HG03558 (cell line): ENCODE measurements around the gene CYTH3.
A peak's percentile ranks its signal among the peaks of the same experiment; 100 is the strongest.
"Not testable (repeated sequence)": the region's sequence is repeated elsewhere in the genome, so short reads cannot be mapped to it uniquely, and the experiment has no call there.

Experiments
- ATAC-seq: cut with Tn5 transposase; IDR thresholded peaks from one replicate; pipeline ENCODE4 v1.9.1; 2021; ENCODE audit warnings: moderate number of reproducible peaks; ENCODE audit not compliant: unreplicated experiment; ENCODE audit errors: extremely low read depth

The CYTH3 gene

DNA sequence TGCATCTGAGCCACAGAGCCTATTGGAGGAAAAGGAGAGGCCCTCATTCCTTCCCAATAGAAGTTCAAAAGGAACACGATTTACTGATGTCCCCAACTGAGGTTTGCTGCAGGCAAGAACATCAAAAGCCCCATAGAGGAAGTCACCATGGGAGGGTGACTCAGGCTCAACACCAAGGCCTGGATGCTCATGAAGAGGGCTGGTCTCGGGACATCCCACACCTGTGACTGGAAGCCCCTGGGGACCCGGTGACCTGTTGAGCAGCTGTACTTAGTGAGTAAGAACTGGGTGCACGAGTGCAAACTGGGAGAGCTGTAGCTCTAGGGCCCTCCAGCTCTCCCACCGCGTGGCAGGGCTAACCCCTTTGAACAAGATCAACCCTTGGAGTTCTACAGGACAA lies 38.0 kb downstream of the CYTH3 start:
- ATAC-seq, result peak; percentile 63

DNA sequence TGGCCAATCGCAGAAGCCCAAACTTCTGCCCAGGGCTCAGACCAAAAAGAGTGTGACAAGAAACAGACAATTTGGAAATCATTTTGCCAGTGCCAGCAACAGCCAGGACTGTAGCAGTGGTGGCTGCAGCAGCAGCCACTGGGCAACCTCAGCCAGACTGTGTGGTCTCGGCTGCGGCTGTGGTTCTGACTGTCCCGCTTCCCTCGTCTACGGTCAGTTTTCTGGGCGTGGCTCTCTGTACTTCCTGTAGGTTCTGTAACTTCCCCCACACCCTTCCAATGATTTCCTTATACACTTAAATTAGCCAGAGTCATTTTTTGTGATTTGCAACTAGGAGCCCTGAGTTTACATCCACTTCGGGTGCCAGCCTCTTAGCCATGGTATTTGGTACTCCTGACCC lies 39.9 kb downstream of the CYTH3 start:
- no peak for ATAC-seq

DNA sequence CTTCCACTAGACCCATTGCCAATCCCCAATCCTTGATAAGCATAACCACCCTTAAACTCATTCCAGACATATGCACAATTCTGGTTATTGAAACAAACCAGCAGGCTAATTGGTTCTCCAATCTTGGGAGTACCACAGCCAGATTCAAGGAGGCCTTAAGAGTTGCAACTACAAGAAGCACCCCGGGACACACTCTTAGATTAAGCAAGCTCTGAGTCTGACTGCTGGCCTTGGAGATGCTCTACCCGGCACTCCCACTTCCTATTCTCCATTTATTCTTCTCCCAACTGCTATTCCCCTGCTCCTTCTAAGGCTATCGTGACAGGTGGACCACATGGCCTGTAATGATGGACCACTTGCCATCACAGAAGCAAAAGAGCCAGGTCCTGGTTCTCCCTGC lies 40.3 kb downstream of the CYTH3 start:
- ATAC-seq, result no peak

DNA sequence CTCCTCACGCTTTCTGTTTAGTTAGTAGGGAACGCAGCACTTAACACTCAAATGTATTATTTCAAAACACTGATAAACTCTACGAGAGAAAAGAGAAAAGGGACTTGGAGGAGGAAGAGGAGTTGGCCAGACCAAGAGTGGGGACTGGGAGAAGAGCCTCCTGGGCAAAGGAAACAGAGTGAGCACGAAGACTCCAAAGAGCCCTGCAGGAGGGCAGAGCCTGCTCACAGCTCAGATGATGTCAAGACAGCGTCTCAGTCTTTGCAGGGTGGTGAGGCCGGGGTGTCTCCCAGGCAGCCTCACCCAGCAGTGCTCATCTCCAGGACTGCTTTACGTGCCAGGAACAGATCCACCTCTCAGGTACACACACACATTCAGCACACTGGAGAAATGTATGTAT lies 41.2 kb downstream of the CYTH3 start:
- ATAC-seq, result no peak

DNA sequence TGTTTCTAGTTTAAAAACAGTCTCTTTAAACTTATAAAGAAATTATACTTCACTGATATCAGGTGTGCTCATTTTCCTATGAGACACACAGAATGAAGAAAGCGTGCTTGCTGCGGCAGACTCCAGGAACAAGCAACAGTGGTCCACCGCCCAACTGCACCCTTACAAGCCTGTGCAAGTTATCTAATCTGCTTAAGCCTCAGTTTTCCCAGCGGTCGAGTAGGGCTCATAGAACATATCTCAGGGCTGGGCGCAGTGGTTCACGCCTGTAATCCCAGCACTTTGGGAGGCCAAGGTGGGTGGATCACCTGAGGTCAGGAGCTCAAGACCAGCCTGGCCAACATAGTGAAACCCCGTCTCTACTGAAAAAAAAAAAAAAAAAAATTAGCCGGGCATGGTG lies 43.1 kb downstream of the CYTH3 start:
- not testable (repeated sequence) for ATAC-seq

DNA sequence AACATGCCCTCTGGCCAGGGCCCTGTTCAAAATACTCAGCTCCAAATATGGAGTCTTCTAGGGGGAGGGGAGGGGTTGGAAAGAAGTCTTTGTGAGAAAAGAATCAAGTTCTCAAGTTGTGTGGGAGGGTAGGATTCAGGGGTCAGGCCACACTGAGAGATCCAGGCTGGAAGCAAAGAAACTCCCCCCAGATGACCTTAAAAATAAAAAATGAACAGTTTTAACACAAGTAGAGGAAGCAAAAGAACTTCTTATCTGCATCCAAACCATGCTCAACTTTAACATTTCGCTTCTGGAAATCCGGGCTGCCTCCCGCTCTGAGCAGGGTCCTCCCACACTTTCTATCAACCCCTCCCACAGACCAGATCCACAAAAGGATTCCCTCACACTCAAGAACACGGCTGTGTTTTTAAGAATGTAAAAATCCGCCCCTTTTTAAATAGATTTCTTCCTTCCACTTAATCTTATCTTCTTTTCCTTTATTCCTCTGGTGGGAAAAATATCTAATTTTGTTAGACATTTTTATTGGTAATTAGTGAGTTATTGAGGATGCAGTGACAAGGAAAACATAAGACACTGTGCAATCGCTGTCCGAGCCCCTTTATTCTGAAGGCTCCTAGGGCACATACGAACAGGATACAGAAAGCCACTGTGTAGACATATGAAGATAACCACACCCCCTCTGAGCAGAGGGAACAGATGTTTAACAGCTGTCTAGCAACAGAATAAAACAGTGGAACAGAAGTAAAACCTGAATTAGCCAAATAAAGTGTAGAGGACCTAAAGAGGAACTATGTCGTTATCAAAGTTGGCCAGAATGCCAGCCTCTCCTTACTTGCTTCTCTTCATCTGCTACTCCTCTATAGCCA lies 43.8 kb downstream of the CYTH3 start:
- ATAC-seq, result peak; percentile 71

DNA sequence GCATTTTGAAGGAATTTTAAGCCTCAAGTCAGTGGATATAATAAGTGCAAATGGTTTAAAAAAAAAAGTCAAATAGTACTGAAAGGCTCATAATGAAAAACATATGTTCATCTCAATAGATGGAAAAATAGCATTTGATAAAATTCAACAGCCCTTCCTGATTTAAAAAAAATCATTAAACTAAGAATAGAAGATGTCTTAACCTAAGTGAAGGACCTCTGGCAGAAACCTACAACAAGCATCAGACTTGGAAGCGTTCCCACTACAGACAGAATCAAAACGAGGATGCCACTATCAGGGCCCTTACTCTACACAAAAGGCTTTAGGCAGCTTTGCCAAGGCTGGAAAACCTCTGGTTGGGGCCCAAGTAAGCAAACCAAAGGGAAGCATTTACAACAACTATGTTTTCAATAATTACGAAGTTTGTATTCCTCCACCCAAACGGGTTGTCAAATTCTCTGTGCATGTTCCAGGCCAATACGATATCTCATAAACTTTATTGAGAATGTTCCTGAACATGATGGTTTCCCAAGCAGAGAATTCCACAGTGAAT lies 45.1 kb downstream of the CYTH3 start:
- no peak for ATAC-seq

DNA sequence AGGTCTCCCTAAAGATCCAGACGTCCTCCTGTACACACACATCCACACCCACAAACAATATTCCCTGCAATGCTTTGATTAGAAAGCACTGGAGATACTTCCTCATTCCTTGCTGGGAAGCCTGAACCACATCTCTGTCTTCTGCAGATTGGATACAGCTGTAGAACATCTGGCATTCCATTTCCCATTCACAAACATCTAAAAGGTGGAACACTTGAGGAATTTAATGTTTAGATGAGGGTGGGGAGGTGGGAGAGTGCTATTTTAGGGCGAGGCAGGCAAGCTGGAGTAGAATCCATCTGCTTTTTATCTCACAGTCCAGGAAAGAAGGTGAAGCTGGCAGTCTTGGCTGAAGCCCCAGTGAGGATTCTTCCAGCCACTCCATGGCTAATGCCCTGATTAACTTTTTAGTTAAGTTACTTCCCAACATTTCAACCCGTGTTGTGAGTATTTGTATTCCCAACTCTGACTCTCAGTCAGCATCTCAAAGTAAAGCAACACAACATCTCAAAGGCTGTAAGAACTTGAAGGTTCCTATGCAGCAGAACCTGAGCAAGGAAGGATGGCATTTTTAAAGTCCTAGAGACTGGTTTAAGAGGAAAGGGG lies 46.1 kb downstream of the CYTH3 start:
- ATAC-seq, result no peak

DNA sequence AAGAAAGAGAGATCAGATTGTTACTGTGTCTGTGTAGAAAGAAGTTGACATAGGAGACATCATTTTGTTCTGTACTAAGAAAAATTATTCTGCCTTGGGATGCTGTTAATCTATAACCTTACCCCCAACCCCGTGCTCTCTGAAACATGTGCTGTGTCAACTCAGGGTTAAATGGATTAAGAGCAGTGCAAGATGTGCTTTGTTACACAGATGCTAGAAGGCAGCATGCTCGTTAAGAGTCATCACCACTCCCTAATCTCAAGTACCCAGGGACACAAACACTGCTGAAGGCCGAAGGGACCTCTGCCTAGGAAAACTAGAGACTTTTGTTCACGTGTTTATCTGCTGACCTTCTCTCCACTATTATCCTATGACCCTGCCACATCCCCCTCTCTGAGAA lies 49.0 kb downstream of the CYTH3 start:
- ATAC-seq, result not testable (repeated sequence)

DNA sequence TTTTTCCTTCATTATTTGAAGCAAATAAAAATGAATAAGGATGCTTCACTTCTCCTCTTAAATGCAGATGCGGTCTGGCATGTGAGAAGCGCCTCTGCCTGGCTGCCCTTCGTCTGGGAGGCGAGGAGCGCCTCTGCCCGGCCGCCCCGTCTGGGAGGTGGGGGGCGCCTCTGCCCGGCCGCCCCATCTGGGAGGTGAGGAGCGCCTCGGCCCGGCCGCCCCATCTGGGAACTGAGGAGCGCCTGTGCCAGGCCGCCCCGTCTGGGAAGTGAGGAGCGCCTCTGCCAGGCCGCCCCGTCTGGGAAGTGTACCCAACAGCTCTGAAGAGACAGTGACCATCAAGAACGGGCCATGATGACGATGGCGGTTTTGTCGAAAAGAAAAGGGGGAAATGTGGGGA lies 49.4 kb downstream of the CYTH3 start:
- ATAC-seq, result not testable (repeated sequence)

DNA sequence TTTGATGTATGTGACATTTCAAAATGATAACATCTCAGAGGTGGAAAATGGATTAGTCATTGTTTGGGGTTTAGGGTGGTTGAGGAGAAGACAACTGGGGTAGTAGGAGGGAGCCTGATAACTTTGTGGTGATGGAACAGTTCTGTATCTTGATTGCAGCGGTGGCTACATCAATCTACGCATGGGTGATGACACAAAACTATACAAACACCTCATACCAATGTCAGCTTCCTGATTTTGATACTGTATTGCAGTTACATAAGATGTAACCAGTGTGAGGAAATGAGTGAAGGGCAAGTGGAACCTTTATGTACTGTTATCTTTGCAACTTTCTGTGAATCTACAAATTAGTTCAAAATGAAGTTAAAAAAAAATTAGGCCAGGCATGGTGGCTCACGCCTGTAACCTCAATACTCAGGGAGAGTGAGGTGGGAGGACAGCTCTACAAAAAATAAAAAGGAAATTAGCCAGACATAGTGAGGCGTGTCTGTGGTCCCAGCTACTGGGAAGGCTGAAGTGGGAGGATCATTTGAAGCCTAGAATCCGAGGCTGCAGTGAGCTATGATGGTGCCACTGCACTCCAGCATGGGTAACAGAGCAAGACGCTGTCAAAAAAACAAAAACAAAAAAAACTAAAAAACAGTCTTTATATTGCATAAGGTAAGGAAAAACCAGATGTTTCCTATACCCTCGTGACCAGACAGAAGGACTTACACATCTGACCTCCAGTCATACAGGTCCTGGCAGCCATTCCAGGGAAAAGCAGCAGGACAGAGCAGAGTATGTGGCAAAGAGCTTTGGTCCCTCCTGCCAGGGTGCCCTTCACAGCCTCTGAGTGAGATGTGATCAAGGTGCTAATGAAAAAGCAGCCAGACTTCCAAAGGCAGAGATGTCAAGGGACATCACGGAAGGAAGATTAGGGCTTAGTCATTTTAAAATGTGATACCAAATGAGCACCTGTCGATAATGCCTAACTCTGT lies 50.8 kb downstream of the CYTH3 start:
- ATAC-seq, result no peak

DNA sequence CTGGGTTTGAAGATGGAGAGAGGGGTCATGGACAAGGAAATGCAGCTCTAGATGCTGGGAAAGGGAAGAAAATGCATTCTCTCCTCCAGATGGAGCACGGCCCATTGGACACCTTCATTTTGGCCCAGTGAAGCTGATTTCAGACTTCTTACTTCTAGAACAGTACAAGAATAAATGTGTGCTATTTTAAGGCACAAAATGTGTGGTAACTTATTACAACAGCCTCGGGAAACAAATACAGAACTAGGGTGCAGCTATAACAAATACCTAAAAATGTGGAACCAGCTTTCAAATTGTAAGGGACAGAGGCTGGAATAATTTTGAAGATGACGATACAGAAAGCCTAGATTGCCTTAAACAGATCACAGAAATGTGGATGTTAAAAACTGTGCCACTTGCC lies 54.1 kb downstream of the CYTH3 start:
- no peak for ATAC-seq

DNA sequence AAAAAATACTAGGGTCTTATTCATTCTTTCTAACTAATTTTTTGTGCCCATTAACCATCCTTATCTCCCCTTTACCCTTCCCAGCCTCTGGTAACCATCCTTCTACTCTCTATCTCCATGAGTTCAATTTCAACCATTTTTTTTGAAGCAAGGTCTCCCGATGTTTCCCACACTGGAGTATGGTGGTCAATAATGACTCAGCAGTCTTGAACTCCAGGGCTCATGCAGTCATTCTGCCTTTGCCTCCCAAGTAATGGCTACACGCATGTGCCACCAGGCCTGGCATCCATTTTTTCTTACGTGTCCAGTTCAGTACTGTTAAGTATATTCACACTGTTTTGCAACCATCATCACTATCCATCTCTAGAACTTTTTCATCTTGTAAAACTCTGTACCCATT lies 60.4 kb downstream of the CYTH3 start:
- no peak for ATAC-seq

DNA sequence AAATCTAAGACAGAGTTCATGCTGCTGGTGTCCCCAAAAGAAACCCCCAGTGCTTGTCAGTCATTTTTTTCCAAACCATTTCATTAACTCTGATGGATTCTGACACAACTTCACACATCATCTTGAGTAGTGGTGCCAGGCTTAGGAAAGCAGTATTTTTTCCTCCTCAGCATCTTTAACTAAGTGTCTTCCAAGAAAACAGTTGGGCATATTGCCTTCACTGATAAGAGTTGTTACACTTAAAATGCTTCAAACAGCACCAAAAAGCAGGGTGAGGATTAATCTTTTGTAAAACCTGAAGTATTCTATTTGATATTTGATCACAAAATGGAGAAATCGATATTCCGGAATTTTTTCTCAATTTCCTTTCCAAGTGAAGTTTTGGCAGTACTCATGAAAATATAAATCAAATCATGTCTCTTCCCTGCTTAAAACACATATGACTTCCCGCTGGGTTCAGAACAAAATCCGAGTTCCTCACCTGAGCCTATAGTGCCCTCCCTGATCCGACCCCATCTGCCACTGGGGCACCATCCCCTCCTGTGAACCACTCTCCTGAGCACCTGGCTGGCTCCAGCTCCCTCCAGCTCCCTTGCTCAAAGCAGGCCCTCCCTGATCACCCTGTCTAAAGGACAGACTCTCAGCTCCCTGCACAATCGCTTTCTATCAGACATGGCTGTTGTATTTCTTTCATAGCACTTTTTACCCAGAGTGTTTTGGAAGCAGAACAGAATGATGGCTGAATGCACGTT lies 61.6 kb downstream of the CYTH3 start:
- no peak for ATAC-seq

DNA sequence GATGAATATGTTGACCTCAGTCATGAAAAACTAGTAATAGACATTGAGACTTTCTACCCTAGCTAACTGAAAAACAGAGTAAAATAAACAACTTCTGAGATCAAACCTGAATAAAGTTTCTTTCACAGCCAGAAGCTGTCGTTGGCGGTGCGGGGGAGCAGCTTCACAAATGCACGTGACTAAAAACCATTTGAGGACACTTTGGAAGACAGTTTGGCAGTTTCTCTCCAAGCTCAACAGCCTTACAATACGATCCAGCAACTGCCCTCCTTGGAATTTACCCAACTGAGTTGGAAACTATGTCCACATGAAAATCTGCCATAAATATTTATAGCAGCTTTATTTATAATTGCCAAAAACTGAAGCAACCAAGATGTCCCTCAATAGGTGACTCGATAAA lies 63.1 kb downstream of the CYTH3 start:
- ATAC-seq, result no peak

DNA sequence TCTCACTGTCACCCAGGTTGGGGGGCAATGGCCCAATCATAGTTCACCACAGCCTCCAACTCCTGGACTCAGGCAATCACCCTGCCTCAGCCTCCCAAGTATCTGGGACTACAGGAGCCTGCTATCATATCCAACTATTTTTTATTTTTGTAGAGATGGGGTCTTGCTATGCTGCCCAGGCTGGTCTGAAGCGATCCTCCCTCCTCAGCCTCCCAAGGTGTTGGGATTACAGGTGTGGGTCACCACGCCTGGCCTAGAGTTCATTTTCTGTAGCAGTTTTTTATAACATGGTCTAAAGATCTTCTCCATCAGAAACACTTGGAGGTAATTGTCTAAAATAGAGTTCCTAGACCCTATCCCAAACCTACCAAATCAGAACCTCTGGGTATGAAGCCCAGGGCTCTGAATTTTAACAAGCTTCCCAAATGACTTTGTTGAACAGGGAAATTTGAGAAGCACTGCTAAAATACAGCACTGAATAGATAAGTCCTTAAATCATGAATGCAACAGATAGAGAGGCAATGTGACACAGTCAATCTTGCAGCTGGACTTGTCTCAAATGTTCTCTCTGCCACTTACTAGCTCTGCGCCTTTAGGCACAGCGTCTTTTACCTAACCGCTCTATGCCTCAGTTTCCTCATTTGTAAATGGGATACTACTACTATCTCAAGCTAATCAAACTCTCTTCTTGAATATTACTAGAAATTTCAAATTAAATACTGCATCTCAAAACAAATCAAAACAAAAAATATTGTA lies 63.7 kb downstream of the CYTH3 start:
- no peak for ATAC-seq

DNA sequence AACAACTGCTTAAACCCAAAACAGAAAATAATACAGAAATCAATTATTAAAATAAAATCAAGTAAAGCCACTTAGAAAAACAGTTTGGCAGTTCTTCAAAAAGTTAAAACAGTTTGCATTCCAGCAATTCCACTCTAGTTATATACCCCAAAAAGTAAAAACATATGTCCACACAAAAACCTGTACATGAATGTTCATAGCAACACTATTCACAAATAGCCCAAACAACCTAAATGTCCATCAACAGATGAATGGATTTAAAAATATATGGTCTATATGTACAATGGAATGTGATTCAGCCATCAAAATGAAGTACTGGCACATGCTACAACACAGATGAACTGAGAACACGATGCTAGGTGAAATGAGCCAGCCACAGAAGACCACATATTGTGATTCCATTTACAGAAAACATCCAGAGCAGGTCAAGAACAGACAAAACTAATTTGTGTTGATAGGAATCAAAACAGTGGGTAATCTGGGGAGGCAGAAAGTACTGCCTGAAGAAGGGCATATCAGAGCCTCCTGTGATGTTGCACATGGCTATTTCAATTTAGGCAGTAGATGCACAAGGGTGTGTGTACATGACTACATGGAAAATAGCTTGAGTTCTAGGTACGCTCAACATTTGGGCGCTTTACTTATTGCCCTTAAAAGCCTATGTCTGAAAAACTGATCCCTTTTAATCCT lies 66.3 kb downstream of the CYTH3 start:
- no peak for ATAC-seq

DNA sequence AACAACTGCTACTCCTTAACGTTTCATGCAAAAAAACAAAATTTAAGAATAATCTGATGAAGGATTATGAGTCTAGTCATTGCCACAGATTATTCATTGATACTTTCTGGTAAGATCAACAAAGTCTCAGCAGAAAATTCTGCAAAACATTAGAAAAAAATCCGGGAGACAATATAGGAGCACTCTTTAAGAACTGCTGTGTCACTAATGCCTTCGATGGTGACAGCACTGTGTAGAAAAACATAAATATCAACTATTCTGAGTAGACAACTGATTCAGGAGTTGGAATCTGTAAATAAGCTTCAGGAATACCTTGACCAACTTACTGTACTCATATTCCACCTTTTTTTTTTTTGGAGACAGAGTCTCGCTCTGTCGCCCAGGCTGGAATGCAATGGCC lies 69.0 kb downstream of the CYTH3 start:
- ATAC-seq, result no peak

DNA sequence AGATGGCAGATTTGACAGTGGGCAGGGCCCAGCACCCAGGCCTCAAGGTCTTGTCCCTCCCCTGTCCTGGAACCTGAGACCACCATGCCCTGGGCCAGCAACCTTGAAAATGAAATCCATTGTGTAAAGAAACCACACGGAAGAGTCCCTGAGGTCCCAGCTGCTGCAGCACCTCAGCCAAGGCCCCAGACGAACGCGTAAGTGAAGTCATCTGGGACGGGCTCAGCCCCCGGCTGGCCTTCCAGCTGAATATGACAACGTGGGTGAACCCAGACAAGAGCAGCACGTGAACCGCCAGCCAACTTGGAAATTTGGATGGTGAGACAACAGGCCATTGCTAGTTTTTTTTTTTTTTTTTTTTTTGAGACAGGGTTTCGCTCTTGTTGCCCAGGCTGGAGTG lies 70.3 kb downstream of the CYTH3 start:
- ATAC-seq, result no peak
